Panc1 (cell line): ENCODE data around the gene BOC. TPM values are rescaled to one million over a fixed set of nuclear protein-coding genes. Genes with fewer than 3 reads are reported as not detected.

Experiments used
- ATAC-seq: fragments of 200-7000 bp; cut with Tn5 transposase; 2 replicates; pipeline ENCODE4 v1.9.1; 2020; ENCODE audit warnings: mild to moderate bottlenecking, moderate library complexity
- BruUV-seq: library from RNA; stranded (reverse); fragments of 400-500 nt; replicated peaks from 2 replicates; lab custom pipeline; 2021; lab: Mats Ljungman, UMichigan
- CTCF ChIA-PET: fragments of 300-600 bp; sonication (Branson Sonifier 250); formaldehyde crosslinking; loops from one replicate; lab custom pipeline; 2022; ENCODE audit warnings: antibody characterized with exemption; lab: Charles Lee
- POLR2A ChIA-PET: fragments of 300-600 bp; sonication (Branson Sonifier 250); formaldehyde crosslinking; loops from one replicate; lab custom pipeline; 2022; ENCODE audit warnings: antibody characterized with exemption; lab: Charles Lee
- DNase-seq: peaks from one replicate; pipeline ENCODE4 v3.0.0-alpha.2; 2010; ENCODE audit warnings: low read depth, low spot score
- H3K27ac ChIP-seq: 2 replicates; pipeline ENCODE4 v1.5.1; 2011; ENCODE audit warnings: mild to moderate bottlenecking, low read length, inconsistent platforms
- H3K27me3 ChIP-seq: fragments of 200-500 bp; sonication (Bioruptor generic); 2 replicates; pipeline ENCODE4 v1.6.0; 2014; ENCODE audit warnings: low read length, inconsistent platforms; ENCODE audit not compliant: control insufficient read depth, insufficient read depth
- H3K36me3 ChIP-seq: fragments of 200-500 bp; sonication (Bioruptor generic); 2 replicates; pipeline ENCODE4 v1.5.1; 2014; ENCODE audit warnings: inconsistent platforms, mild to moderate bottlenecking, low read length, moderate library complexity; ENCODE audit not compliant: control insufficient read depth, insufficient read depth
- H3K4me1 ChIP-seq: 2 replicates; pipeline ENCODE4 v1.5.1; 2011; ENCODE audit warnings: inconsistent platforms, mild to moderate bottlenecking, low read length, moderate library complexity; ENCODE audit not compliant: control insufficient read depth, insufficient read depth
- H3K4me3 ChIP-seq, 2 experiments: 2 replicates each; pipeline ENCODE4 v1.5.1; 2011 to 2012; ENCODE audit warnings: low read depth in 2 of 2, low read length in 2 of 2, mild to moderate bottlenecking in 2 of 2, inconsistent platforms in 1 of 2, moderate library complexity in 1 of 2
- H3K9me3 ChIP-seq: fragments of 200-500 bp; sonication (Bioruptor generic); 2 replicates; pipeline ENCODE4 v1.5.1; 2014; ENCODE audit warnings: low read depth, mild to moderate bottlenecking, inconsistent platforms, low read length, moderate library complexity; ENCODE audit not compliant: control insufficient read depth, insufficient read depth
- POLR2AphosphoS5 ChIP-seq: IDR thresholded peaks from 2 replicates; pipeline ENCODE4 v1.6.1; 2012; ENCODE audit warnings: mild to moderate bottlenecking, low read depth, low read length, moderate library complexity
- SIN3A ChIP-seq: IDR thresholded peaks from 2 replicates; pipeline ENCODE4 v1.6.1; 2012; ENCODE audit warnings: low read depth, mild to moderate bottlenecking, low read length, moderate library complexity, borderline replicate concordance; ENCODE audit not compliant: insufficient read depth
- TCF7L2 ChIP-seq: IDR thresholded peaks from 2 replicates; pipeline ENCODE4 v1.6.1; 2011; ENCODE audit warnings: mild to moderate bottlenecking, low read depth, low read length, inconsistent platforms
- in situ Hi-C: cut with HindIII; loops from 2 replicates; pipeline ENCODE4 v1.10.0; 2016; ENCODE audit warnings: low sequenced_read_pairs, low pct_unique_long_range_greater_than_20kb
- intact Hi-C: fragments of 100-400 bp; cut with micrococcal nuclease; formaldehyde crosslinking; loops from one replicate; pipeline ENCODE4 v1.10.0; 2022; ENCODE audit not compliant: unreplicated experiment
- total RNA-seq: library from RNA; stranded (reverse); gene quantifications from one replicate; pipeline ENCODE4 v1.2.1, GENCODE V29; 2021; ENCODE audit not compliant: unreplicated experiment
- TF ChIP-seq, protein P1 (sequence below), 2 experiments: IDR thresholded peaks; 2 replicates each; pipeline ENCODE4 v1.6.1; 2011 to 2012; ENCODE audit warnings: low read depth in 2 of 2, control low read depth in 1 of 2, low read length in 1 of 2, mild to moderate bottlenecking in 1 of 2, moderate library complexity in 1 of 2; ENCODE audit not compliant: insufficient read depth in 1 of 2
- TF ChIP-seq, protein P2 (sequence below): fragments of 450-650 bp; IDR thresholded peaks from 2 replicates; pipeline ENCODE4 v1.5.1; 2017; ENCODE audit warnings: mild to moderate bottlenecking

BOC gene
- total RNA-seq, 1 experiment from 2014 or later, result 0.33 TPM

DNA sequence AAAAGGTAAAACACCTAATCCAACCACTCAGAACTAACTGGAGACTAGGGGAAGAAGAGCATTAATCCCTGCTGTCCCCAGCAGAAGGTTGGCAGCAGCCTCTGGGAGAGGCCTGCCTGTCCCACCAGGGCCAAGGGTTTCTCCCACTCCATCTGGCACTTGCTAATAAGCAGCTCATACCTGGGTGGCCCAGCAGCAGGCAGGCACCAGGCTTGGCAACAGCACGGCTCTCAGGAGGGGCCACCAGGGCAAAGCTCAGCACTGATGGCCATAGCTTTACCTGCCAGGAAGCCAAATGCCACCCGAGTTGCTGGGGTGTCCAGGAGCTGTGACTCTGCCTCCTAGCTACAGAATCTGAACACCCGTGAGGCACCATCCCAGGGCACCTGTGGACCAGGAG lies 58.3 kb downstream of the BOC start:
- POLR2A ChIA-PET, result no interaction called here
- no TSS peak for BruUV-seq
- Histone ChIP-seq H3K4me3 (no peak overlapping the region), H3K27me3 (no peaks in the 10 kb centered on the region), H3K4me1 (no peaks in the 10 kb centered on the region), H3K9me3 (no peaks in the 10 kb centered on the region), H3K27ac (no peak overlapping the region), H3K36me3 (no peaks in the 10 kb centered on the region)
- DNase-seq, result no peak
- ATAC-seq, result no peak
- TF ChIP-seq, protein P1, sequence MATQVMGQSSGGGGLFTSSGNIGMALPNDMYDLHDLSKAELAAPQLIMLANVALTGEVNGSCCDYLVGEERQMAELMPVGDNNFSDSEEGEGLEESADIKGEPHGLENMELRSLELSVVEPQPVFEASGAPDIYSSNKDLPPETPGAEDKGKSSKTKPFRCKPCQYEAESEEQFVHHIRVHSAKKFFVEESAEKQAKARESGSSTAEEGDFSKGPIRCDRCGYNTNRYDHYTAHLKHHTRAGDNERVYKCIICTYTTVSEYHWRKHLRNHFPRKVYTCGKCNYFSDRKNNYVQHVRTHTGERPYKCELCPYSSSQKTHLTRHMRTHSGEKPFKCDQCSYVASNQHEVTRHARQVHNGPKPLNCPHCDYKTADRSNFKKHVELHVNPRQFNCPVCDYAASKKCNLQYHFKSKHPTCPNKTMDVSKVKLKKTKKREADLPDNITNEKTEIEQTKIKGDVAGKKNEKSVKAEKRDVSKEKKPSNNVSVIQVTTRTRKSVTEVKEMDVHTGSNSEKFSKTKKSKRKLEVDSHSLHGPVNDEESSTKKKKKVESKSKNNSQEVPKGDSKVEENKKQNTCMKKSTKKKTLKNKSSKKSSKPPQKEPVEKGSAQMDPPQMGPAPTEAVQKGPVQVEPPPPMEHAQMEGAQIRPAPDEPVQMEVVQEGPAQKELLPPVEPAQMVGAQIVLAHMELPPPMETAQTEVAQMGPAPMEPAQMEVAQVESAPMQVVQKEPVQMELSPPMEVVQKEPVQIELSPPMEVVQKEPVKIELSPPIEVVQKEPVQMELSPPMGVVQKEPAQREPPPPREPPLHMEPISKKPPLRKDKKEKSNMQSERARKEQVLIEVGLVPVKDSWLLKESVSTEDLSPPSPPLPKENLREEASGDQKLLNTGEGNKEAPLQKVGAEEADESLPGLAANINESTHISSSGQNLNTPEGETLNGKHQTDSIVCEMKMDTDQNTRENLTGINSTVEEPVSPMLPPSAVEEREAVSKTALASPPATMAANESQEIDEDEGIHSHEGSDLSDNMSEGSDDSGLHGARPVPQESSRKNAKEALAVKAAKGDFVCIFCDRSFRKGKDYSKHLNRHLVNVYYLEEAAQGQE (IDR thresholded peaks at IDR 0.05; ENCODE audit: insufficient read depth in 1 of 2, low read depth in 2 of 2, low read length in 1 of 2), result no peak
- no peak for TF ChIP-seq SIN3A
- TF ChIP-seq TCF7L2, result no peak
- TF ChIP-seq POLR2AphosphoS5, result no peak
- TF ChIP-seq, protein P2, sequence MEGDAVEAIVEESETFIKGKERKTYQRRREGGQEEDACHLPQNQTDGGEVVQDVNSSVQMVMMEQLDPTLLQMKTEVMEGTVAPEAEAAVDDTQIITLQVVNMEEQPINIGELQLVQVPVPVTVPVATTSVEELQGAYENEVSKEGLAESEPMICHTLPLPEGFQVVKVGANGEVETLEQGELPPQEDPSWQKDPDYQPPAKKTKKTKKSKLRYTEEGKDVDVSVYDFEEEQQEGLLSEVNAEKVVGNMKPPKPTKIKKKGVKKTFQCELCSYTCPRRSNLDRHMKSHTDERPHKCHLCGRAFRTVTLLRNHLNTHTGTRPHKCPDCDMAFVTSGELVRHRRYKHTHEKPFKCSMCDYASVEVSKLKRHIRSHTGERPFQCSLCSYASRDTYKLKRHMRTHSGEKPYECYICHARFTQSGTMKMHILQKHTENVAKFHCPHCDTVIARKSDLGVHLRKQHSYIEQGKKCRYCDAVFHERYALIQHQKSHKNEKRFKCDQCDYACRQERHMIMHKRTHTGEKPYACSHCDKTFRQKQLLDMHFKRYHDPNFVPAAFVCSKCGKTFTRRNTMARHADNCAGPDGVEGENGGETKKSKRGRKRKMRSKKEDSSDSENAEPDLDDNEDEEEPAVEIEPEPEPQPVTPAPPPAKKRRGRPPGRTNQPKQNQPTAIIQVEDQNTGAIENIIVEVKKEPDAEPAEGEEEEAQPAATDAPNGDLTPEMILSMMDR, result no peak
- CTCF ChIA-PET, result no interaction called here
- in situ Hi-C loops, result no loop called here
- intact Hi-C loops, result no loop called here

DNA sequence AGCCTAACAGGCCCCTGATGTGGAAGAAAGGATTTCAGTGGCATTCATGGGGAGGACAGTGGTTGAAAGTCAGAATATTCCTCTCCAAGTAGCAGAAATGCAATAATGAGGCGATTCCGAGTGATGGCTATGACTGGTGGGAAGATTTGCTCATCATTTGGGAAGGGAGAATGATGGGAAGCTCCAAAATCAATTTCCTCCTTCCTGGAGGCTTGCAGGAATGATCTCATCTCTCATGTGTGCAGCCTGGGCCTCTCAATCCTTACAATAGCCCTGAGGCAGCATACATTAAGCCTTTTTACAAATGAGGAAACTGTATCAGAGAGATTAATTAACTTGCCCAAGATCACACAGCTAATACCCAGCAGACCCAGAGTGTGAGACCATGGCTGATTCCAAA lies 58.7 kb downstream of the BOC start:
- no TSS peak for BruUV-seq
- in situ Hi-C loops, result no loop called here
- Histone ChIP-seq H3K27ac (no peak overlapping the region), H3K9me3 (no peaks in the 10 kb centered on the region), H3K27me3 (no peaks in the 10 kb centered on the region), H3K4me3 (no peak overlapping the region), H3K36me3 (no peaks in the 10 kb centered on the region), H3K4me1 (no peaks in the 10 kb centered on the region)
- intact Hi-C loops, result no loop called here
- no peak for DNase-seq
- TF ChIP-seq TCF7L2 (no peak), POLR2AphosphoS5 (no peak), SIN3A (no peak)
- TF ChIP-seq, protein P2, result no peak
- TF ChIP-seq, protein P1 (IDR thresholded peaks at IDR 0.05; ENCODE audit: insufficient read depth in 1 of 2, low read depth in 2 of 2, low read length in 1 of 2), result no peak
- ChIA-PET CTCF (no interaction called here), POLR2A (no interaction called here)
- no peak for ATAC-seq
